Stimulated activated CD4-positive, alpha-beta T cell treated with anti-CD3 and anti-CD28 coated beads, Interleukin-2, amount 100 ng/mL, for 48 hours (primary cell): ENCODE measurements around the gene GUSB.
"Not testable (repeated sequence)": the region's sequence is repeated elsewhere in the genome, so short reads cannot be mapped to it uniquely, and the experiment has no call there.

ENCODE experiments used
- DNase-seq, 2 donors: peaks; one replicate each; pipeline ENCODE4 v3.0.0-alpha.2; 2020

The GUSB gene

GRCh38 chr7:65981965-65982792 is at the start of gene GUSB:
TSS of gene GUSB (minus strand) at chr7:65982213. CDS start at chr7:65982183, 30 bp downstream.
- DNase-seq: peak; percentile 88 to 95

GRCh38 chr7:66028342-66028741 is 46.3 kb upstream of the GUSB start:
- not testable (repeated sequence) for DNase-seq

DNA sequence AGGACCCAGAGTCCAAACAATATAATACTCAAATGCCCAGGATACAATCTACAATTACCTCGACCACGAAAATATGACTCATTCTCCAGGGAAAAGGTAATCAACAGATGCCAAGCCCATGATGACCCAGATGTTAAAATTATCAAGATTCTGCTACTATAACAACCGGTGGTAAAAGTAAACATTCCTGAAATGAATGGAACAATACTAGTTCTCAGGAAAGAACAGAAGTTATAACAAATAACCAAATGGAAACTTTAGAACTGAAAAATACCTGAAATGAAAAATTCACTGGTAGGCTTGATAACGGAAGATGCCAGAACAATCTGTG is 34.1 kb upstream of the GUSB start:
- no peak for DNase-seq

DNA sequence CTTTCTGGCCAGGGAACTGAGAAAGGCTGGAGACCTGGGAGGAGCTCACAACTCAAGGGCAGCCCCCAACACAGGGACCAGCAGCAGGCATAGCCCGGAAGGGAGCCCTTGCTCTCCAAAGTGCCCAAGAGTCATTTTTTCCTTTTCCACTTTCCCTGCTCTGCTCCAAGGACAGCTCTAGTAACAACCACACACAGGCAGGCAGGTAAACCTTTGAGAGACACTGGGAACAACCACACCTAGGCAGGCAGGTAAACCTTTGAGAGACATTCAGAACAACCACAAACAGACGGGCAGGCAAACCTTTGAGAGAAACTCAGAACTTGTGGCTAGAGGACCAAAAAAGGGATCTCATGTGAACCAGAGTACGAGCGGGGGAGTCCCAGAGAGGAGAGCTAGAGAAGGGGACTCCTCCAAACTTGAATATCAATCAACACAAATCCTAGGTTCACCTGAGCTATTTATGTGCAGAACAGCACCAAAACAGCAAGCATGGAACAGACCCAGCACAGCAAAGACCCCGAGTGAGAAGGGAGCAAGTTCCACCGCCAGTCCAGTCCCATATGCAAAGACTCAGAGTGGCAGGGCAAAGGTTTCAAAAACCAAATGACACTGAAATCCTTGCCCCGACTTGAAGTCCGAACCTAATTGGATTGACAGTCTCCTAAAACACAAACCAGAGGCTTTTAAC is 33.6 kb upstream of the GUSB start:
- no peak for DNase-seq

DNA sequence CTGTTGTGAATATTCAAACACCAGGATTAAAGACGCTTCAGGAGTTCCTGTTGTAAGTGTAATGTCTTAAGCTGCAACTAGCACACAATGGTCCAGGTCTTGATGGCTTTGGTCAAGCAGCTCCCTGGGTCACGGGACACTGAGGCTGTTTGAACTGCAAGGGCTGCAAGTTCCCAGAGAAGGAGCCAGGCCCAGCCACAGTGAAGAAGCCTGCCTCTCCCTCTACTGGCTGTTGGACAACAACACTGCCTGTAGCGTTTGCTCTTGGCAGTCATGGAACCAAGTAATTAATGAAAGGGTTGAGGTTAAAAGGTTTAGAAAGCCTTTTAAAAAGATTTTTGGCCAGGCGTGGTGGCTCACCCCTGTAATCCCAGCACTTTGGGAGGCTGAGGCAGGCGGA is 31.9 kb upstream of the GUSB start:
- DNase-seq: no peak

DNA sequence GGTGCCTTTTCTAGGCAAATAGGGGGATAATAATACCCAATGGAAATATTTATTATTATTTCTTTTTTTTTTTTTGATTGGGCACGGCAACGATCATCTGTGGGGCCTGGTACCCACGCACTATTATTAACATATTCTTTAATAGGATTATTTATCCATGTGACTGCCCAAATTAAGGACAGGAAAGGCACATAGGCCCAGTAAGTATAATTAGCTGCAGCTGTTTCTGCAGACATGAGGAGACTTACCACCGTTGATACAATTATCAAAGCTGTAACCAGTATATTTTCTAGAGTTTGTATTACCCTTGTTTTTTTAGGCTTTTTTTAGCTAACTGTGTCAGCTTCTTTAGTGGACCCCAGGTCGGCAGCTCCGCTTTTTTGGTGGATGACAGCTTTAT is 25.2 kb upstream of the GUSB start:
- no peak for DNase-seq

GRCh38 chr7:66005115-66005671 is 23.2 kb upstream of the GUSB start:
- DNase-seq: not testable (repeated sequence)

DNA sequence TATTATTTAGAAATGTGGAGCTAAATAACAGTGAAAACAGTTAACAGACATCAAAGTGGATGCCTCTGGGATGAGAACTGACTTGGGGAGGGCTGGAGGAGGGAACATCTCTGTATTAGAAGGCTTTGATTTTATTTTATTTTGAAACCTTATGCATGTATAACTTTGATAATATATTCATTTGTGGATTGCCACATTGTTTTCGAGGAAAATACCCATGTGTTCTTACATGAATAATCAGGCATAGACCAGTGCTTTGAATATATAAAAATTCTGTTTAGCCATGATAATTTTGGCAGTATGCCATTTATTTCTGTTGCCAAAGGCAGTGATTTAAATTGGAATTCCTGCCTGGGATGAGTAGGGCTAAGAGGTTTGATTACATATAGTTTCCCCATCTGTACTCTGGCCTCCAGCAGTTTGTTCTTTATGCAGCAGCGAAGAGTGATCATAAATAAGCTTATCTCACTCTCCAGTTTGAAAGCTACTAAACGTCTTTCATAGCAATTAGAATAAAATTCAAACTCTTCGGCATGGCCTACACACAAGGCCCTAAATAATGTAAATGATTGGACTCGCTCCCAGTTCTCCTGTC is 18.9 kb upstream of the GUSB start:
- not testable (repeated sequence) for DNase-seq

- not testable (repeated sequence) for DNase-seq
These were observed 13.0 kb upstream of the GUSB start for GRCh38 chr7:65994984-65995383.

- no peak for DNase-seq
These were observed 10.5 kb upstream of the GUSB start for GRCh38 chr7:65992526-65992925.

DNA sequence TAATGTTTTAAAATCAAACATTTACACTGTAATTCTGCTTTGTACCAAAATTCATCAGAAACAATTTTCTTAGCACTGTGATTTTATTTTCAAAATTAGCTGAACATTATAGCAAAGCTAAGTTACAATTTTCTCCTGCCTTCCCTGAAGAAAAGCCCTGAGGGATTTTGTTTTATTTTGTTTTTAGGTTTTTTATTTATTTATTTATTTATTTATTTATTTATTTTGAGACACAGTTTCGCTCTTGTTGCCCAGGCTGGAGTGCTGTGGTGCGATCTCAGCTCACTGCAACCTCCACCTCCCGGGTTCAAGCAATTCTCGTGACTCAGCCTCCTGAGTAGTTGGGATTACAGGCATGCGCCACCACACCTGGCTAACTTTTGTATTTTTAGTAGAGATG is 9.8 kb upstream of the GUSB start:
- not testable (repeated sequence) for DNase-seq

DNA sequence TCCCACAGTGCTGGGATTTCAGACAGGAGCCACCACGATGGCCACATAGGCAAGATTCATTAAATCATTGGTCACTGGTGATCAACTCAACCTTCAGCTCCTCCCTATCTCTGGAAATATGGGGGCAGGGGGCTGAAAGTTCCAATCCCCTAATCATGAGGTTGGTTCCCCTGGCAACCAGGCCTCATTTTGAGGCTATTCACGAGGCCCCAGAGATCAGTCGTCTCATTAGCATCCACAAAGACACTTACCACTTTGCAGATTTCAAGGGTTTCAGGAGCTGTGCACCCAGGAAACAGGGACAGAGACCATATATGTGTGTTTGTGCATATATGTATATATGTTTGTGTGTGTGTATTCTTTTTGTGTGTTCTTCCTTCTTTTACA is 7.7 kb upstream of the GUSB start:
- DNase-seq: no peak

DNA sequence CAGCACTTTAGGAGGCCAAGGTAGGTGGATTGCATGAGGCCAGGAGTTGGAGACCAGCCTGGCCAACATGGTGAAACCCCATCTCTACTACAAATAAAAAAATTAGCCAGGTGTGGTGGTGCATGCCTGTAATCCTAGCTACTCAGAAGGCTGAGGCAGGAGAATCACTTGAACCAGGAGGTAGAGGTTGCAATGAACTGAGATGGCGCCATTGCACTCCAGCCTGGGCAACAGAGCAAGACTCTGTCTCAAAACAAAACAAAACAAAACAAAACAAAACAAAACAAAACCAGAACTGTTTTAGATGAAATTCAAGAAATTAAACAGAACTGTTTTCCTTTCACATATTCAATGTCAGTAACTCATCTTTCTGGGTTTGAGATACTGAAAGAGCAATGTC is 6.5 kb upstream of the GUSB start:
- not testable (repeated sequence) for DNase-seq

DNA sequence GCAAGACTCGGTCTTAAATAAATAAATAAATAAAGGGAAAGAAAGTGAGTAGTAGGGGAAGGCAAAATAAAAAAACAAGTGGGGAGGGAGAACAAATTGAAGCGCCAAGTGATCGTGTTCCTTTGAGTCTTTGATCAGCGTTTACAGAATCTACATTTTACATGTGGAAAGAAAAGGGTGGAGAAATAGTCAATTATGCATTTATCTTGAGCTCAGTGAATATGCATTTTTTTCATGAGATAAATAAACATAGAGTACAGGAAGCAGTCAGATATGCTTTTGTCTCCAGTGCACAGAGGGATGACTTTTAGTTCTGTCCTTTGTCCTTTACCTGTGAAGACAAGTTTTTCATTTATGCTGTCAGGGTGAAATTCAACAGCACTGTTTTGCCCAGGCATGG is 6.1 kb upstream of the GUSB start:
- DNase-seq: no peak

DNA sequence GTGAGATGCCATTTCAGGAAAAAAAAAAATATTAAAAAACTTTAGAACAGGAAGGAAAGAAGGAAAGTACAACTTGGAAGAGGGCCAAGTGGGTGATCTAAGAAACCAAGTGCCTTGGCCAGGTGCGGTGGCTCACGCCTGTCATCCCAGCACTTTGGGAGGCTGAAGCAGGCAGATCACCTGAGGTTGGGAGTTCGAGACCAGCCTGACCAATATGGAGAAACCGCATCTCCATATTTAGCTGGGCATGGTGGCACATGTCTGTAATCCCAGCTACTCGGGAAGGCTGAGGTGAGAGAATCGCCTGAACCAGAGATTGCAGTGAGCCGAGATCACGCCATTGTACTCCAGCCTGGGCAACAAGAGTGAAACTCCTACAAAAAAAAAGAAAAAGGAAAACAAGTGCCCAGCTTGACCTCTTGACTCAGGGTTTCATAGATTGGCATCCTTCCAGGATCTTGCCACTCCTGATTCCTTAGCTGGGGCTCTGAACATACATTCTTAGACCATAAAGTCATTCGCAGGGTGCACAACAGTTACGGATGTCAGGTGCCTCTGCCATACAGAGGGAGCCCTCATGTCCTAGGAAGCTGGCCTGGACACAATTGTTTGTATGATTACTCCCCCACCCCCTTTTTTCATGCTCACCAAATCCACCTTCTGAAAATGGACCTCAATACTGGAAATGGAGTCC is 2.1 kb upstream of the GUSB start:
- DNase-seq: no peak

- peak; percentile 24 to 38 for DNase-seq
These were observed 1.3 kb downstream of the GUSB start for GRCh38 chr7:65980478-65981250.

- DNase-seq: no peak
These were observed 2.2 kb downstream of the GUSB start for GRCh38 chr7:65979583-65980477.

DNA sequence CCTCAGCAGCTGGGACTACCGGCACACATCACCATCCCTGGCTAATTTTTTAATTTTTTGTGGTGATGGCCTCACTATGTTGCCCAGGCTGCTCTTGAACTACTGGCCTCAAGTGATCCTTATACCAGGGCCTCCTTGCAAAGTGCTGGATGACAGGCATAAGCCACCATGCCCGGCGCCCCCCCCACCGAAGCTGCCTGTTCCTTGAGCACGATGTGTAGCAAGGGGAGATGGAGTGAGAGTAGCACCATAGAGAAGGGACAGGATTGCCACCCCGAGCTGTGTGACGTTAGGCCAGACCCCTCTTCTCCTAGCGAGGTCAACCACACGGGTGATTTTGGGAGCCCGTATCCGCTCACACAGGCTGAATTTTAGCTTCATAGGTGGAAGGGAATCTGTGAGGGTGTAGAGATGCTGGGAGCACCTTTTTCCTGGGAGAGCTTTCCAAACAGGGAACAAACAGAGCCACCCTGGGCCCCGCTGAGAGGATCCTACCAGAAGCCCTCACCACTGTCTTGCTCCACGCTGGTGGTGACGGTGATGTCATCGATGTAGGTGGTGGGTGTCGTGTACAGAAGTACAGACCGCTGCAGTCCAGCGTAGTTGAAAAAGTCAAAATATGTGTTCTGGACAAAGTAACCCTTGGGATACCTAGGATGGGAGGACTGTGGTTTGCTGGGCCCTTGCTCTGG is 3.0 kb downstream of the GUSB start:
- DNase-seq: no peak

- no peak for DNase-seq
These were observed 5.3 kb downstream of the GUSB start for GRCh38 chr7:65976659-65977196.

DNA sequence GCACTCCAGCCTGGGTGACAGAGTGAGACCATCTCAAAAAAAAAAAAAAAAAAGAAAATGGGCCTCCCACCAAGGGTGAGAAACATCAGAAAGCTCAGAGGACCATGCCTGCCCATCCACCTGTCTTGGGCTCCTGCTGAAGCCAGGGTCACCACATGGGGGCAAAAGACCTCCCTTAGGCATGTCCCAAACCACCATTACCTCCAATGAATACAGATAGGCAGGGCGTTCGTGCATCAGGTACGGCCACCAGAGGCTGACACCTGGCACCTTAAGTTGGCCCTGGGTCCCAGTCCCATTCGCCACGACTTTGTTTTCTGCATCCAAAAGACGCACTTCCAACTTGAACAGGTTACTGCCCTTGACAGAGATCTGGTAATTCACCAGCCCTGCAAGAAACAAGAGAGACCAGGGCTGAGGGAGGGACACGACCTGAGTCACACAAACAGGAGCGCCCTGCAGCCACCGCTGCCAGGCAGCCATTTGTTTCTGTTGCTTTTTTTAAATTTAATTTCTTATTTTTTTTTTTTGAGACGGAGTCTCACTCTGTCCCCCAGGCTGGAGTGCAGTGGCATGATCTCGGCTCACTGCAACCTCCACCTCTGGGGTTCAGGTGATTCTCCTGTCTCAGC is 6.1 kb downstream of the GUSB start:
- no peak for DNase-seq
